C4-2B (cell line): ENCODE measurements around the gene ODF4.
A peak's percentile ranks its signal among the peaks of the same experiment; 100 is the strongest.

Source experiments
- H3K27ac ChIP-seq: fragments of 450-650 bp; 2 replicates; pipeline ENCODE4 v1.5.1; 2017
- CTCF ChIP-seq: fragments of 450-650 bp; conservative IDR thresholded peaks from 2 replicates; pipeline ENCODE4 v1.5.1; 2017; ENCODE audit warnings: mild to moderate bottlenecking
- ZFX ChIP-seq: fragments of 450-650 bp; IDR thresholded peaks from 2 replicates; pipeline ENCODE4 v1.6.1; 2017

ODF4 gene

GRCh38 chr17:8382052-8382879 is 42.6 kb downstream of the ODF4 start:
- peak overlapping the region; percentile 77 for H3K27ac ChIP-seq
- TF ChIP-seq ZFX: peak; percentile 21; the same call in 1 of the 2 replicates
- no peak for TF ChIP-seq CTCF

- H3K27ac ChIP-seq: peak overlapping the region; percentile 77
- TF ChIP-seq ZFX (no peak), CTCF (no peak)
These were observed 43.2 kb downstream of the ODF4 start for GRCh38 chr17:8382880-8383142.

DNA sequence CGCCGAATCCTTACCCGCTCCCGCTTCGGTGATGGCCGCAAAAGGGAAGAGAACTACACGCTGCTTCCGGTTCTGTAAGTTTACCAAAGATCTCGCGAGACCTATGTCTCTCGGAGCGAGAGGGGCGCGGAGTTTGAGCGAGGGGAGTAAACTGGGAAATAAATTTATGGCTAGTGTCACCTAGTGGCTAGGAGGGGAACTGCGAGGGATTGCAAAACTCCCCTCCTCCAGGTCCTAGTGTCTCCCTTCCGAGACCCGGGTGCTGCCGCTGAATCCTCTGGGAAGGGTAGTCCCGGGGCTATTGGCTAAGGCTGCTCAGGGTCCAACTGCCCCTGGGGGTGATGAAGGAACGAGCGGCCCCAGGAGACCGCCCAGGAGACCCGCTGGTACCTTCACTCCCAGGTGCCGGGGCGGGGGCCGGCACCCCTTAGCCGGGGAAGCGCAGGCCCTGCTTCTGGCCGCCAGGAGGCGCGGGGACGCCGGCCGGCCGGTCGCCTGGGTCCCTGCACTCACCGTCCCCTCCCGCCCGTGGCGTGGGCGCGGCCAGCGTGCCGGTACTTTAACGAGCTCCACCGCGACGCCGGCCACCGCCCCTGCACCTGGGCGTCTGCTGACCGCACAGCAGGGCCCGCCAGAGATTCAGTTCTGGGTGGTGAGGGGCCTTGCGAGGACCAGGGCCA is 43.6 kb downstream of the ODF4 start, which contains the start of gene RPL26:
TSS of gene RPL26 (minus strand) at position 51 of the 680 bp plus-strand sequence. CDS start 883 bp downstream, outside the sequence.
- TF ChIP-seq ZFX: no peak
- peak; percentile 100 for TF ChIP-seq CTCF
- peak within 1 kb of the TSS; percentile 77 for H3K27ac ChIP-seq

- TF ChIP-seq ZFX: no peak
- no peak for TF ChIP-seq CTCF
- H3K27ac ChIP-seq: no peak overlapping the region
These were observed 45.2 kb downstream of the ODF4 start for GRCh38 chr17:8384801-8385378.

DNA sequence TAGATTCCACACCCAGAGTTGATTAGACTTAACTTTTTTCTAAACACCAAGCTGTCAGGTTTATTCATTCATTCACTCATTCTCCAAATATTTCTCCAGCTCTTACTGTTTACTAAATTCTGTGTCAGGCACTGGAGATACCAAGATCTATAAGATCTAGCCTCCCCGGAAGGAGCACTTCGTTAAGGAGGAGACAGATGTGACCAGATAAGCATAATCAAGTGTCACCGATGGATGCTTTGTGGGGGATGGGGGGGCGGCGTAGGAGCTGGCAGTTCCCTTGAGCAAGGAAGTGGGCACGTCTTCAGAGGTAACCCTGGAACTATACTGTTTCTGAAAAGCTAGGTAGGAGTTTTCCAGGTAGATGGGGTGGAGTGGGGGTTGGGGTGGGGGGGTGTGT is 47.2 kb downstream of the ODF4 start:
- H3K27ac ChIP-seq: no peak overlapping the region
- TF ChIP-seq ZFX: no peak

DNA sequence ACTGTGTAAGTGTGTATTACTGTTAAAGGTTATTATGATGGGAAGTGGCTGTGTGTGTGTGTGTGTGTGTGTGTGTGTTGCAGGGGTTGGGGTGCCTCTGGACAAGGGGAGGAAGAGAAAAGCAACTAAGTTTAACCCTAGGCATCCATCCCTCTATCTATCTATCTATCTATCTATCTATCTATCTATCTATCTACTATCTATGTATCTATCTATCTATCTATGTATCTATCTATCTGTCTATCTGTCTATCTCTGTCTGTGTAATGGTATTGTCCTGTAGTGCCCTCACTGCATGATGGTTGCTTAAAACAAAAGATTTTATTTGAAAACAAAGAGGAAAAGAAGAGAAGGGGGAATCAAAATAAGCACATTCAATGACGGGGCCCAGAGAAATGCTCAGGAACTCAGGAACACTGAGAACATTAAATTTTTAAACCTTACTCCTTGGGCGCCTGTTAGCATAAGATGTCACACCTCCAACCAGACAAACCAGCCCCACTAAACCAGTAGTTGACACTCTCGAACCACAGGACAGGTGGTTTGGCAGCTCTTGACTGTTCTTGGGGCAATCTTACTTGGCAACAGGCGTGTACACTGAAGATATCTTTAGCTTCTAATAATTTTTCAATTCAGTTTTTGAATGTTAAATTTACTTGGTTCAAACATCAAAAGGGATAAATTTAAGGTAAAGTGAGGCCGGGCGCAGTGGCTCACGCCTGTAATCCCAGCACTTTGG is 48.4 kb downstream of the ODF4 start:
- H3K27ac ChIP-seq: no peak overlapping the region
- TF ChIP-seq ZFX (no peak), CTCF (no peak)

GRCh38 chr17:8391711-8392110 is 52.1 kb downstream of the ODF4 start:
- H3K27ac ChIP-seq: no peak overlapping the region
- no peak for TF ChIP-seq ZFX
- TF ChIP-seq CTCF: no peak
